HG03469 (cell line): ENCODE measurements around the gene SH3RF3.
A peak's percentile ranks its signal among the peaks of the same experiment; 100 is the strongest.

Source experiments
- ATAC-seq: cut with Tn5 transposase; IDR thresholded peaks from one replicate; pipeline ENCODE4 v1.9.1; 2021; ENCODE audit warnings: mild to moderate bottlenecking, moderate library complexity, moderate number of reproducible peaks; ENCODE audit not compliant: unreplicated experiment

The SH3RF3 gene

GRCh38 chr2:109508556-109508955, 379.6 kb downstream of the SH3RF3 start:
- ATAC-seq = no peak

DNA sequence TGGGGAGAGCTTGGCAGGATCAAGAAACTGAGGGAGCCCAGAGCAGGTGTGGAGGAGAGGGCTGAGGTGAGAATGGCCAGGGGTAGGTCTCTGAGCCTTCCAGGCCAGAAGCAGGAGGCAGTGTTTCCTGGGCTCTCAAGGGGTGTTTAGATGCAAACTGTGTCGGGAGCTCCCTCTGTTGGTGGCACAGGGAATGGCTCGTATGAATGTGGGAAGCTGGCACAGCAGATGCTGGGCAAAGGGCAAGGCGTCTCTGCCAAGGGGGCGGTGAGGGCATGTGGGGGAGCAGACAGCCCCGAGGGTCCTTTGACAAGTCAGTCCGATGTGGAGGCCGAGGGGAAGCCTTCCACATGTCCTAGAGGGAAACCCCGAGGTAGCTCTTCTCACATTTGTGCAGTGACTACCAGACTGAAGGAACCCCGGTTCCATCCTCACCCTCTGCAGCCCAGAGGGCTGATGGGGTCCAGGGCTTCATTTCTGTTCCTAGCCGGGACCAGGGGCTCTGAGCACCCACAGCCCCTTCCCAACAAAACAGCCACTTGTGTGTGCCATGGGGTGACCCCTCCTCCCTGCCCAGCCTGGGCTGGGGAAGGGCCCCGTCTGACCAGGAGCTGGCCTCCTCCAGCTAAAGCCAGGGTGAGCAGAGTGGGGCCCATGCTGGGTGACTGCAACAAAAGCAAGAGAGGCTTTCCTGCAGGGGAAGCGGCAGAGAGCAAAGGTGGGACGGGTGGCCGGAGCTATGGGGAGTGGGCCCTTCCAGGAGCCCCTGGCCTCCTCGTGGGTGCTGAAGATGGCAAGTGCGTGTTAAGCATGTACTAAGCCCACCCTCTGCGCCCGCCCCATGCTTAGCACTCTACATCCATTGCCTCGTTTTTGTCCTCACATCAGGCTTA, 381.4 kb downstream of the SH3RF3 start:
- ATAC-seq = no peak

GRCh38 chr2:109511168-109511567, 382.2 kb downstream of the SH3RF3 start:
- no peak for ATAC-seq

- ATAC-seq = no peak
These were observed 383.1 kb downstream of the SH3RF3 start for GRCh38 chr2:109512076-109512475.

DNA sequence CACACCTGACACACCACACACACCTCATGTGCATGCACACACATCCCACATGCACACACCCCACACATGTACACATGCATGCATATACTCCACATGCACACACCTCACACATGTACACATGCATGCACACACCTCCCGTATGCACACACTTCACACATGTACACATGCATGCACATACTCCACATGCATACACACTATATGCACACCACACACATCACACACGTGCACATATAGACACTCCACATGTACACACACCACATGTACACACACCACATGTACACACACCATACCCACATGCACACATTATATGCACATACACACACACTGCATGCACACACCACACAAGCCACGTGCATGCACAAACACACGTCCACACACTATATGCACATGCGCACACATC, 384.2 kb downstream of the SH3RF3 start:
- no peak for ATAC-seq

GRCh38 chr2:109513749-109514588, 385.0 kb downstream of the SH3RF3 start:
- ATAC-seq = peak; percentile 56

- no peak for ATAC-seq
These were observed 385.9 kb downstream of the SH3RF3 start for GRCh38 chr2:109514857-109515256.

DNA sequence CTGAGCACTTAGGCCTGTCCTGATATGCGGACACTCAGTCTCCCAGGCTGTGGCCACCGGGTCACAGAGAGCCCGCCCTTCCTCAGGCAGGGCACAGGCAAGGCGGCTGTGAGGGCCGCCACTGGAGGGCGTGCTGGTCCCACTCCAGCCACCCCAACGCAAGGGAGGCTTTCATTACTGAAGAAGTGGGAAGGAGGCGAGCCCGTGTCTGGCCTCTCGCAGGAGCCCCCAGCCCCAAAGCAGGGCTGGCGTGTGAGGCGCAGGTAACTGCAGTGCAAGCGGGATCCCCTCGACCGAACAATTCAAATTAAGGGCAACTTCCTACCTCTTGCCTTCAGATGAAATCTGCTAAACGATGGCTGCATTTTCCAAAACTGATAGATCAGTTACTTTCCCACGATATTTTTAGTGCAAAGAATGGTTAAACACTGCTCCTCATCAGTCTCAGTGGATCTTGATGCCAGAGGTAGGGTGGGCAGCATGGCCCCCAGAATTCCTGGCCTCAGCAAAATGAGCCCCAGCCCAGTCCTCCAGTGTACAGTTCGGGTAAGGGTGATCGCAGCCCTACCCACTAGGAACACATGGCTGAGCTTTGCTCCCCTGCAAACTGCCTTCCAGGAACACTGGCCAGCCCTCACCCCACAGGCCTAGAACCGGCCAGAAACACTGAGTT, 387.6 kb downstream of the SH3RF3 start:
- ATAC-seq = no peak

GRCh38 chr2:109517118-109517889, 388.3 kb downstream of the SH3RF3 start:
- ATAC-seq = no peak

DNA sequence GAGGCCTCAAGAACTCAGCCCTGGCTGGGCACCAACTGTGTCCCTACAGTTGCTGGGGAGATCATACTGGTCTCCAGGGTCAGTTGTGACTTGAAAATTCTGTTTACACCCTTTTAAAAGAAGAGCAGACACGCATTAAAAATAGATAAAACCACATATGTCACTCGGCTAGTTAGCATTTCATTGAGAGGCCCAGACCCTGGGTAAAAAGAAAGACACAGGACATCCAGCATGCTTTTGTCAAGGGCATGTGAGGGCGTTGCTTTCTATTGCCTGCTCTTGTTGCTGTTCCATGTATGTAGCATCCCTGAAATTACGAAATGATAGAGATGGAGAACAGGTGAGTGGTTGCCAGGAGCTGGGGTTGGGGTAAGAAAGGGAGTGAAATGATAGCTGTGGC, 390.5 kb downstream of the SH3RF3 start:
- no peak for ATAC-seq

DNA sequence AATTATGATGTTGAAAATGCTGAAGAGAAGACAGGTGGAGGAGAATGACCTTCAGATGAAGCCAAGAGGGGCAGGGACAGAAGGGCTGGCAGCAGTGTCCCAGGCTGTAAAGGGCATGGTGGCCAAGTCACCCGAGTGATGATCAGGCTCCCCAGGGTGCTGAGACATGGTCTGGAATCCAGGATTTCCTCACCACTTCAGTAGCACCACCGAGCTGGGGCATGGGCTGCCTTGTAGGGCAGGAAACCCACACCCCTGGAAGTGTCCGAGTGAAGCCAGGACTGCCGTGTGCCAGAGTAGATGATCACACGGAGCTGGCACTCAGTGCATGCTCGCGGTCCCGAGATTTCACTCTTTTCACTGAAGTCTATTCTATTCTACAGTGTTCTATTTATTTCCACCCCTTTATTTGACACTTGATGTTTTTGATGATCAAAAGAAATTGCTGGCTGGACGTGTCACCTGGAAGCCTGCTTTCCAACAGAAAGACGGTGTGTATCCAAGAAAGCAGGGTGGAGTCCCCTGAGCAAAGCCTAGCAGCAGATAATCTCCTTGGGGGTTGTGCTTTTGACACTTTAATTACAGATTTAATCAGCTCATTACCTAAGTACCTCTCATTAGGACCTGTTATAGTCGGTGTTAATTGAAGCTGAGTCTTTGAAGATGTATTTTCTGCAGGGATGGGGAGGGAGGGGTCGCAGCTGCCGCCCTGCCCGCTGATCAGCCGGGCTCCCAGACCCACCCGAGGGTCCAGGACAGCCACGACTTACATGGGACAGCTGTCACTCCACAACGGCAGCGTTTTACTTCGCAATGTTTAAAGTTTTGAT, 392.4 kb downstream of the SH3RF3 start:
- ATAC-seq = no peak

- ATAC-seq = no peak
These were observed 393.0 kb downstream of the SH3RF3 start for GRCh38 chr2:109522063-109522374.

DNA sequence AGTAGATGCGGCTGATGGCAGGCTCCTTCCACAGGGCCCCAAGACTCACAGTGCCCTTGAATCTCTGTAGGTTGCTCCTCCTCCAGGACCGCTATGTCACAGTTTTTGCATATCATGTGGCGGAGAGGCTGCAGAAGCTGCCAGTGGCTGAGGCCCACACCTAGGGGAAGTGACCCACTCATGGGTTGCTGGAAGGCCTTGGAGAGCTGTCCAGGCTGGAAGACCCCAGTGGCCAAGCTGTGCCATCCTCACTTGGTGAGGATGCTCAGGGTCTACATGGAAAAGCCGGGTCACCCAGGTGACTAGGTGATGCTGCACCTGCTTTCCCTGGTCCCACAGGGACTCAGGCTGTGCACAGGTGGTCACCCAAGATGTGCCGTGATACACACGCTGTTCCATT, 394.1 kb downstream of the SH3RF3 start:
- ATAC-seq = no peak

DNA sequence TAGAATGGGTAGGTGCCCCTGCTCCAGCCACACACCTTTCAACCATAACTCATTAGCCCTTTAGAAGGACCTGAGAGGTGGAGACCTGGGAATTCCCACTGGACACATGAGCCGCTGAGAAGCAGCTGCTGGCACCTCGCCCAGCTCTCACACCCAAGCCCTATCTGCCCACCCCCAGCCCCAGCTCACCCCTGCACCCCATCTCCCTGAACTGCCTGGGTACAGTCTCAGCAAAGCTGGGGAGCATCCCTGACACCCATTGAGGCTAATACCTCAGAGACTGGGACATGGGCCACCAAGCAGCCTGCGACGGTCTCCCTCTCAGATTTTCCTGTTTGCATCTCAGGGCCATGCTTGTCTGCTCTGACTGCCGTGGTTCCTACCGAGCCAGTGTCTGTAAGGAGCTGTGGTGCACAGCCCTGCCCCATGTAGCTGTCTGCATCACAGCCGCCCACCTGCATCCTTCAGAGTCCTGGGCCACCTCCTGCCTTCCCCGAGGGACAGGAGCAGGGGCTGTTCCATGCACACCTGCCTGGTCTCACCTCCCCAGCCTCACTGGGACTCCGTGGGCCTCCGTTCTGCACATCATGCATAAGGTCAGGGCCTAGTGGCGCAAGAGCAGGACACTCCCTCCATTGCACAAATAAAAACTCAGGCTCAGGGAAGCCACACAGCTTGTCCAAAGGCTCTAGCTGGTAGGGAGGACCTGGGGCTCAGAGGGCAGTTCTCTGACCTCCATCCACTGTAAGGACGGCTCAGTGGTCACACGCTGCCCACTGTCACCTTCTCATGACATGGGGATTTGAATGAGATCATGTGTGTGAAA, 394.7 kb downstream of the SH3RF3 start:
- no peak for ATAC-seq

DNA sequence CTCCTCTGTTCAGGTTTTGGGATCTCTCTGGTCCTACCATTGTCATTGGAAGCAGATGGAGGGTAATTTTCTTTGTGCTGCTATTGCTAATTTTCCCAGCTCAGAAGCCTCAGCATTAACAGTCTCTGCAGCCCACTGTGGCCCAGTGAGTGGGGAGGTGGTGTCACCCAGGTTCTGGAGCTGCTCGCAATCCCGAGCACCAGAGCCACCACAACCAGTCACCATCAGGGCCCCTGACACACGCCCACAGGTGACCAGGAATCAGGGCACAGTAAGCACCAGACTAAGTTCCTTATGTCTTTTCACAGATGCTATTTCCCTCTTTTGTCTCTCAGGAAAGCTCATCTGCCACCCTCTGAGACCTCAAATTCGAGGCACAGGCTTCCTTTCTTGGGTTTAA, 396.8 kb downstream of the SH3RF3 start:
- ATAC-seq = no peak

- ATAC-seq = no peak
These were observed 397.5 kb downstream of the SH3RF3 start for GRCh38 chr2:109526442-109526970.

DNA sequence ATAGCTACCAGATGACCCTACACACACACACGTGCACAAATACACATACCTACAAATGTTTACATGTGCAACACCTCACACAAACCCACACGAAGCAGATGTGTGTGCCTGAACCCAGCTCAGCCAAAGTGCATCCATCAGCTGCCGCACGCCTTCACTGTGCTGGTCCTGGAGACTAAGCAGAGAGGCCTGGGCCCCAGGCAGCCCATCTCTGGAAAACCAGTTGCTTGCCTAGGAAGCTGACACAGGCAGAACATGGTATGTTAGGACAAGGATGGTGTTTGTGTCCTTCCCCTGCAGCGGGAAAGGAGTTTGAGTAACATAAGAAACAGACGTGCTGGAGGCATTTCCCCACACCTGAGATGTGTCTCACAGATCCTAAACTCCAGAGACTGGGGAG, 398.1 kb downstream of the SH3RF3 start:
- no peak for ATAC-seq

DNA sequence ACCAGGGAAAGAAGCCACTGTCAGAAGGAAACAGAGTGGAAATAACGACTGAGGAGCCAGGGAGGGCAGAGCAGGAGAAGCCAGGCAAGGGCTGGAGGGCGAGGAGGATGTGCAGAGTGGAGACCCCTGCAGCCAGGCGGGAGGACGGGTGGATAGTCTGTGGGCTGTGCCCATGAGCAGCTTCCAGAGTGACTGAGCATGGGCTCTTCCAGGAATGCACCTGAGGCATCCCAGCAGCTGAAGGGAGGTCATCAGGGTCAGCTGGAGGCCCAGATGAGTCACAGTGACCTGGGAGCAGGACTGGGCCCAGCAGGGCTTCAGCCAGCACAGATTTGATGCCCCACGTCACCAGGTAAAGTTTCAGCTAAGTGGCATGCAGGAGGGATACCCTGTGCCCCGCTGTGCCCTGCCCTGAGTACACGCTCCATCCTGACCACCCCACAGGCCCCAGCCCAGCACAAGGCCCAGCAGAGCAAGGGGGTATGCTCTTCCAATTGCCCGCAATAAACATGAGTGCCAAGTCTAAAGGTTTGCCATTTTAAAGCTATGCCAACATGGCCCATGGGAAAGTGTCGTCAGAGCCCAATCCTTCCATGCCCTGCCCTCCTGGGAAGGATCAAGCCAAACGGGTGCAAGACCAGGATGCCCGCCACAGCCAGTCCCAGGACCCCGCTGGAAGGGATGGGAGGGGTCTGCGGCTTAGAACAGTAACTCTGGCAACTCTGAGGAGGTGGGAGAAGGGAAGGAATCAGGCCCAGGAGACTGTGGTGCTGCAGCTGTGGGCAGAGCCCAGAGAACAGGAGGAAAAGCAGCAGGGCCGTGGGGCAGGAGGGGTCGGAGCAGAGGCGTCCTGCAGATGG, 399.1 kb downstream of the SH3RF3 start:
- no peak for ATAC-seq
